ENCODE results near the gene MGMT.

MGMT gene

GRCh38 chr10:129622736-129623135, 155.7 kb downstream of the MGMT start:
- DNase-seq (ENCODE audit: low read depth in 3 of 3): no peak

- no peak for DNase-seq (ENCODE audit: low read depth in 3 of 3)
These were observed 157.5 kb downstream of the MGMT start for GRCh38 chr10:129624526-129624925.

- DNase-seq (ENCODE audit: low read depth in 3 of 3): no peak
These were observed 159.3 kb downstream of the MGMT start for GRCh38 chr10:129626309-129626708.

DNA sequence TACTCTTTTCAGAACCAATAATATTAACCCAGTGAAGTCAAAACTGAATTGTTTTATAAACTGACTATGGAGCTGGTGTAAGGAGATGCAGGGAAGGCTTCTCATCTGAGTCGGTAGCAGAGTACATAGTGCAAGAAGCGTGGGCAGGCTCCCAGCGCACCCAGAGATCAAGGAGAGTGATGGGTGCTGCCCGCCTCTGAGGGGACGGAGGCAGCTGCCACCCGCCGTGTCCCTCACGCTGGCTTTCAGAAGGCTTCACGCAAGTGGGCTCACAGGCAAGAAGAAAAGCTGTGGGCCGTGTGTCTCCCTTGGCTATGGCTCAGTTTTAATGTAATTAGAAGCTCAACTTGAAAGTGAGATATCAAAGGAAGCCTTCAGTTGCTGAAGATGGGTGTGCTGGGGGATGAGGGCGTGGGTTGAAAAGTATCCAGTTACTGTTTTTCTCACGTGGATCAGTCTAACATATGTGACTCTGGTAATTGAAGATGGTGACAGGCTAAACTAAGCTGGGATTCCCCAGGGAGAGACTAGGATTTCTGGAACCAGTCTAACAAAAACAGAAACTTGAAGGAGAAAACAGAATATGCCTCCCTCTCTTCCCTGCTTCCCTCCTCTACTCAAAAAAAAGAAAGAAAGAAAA, 159.9 kb downstream of the MGMT start:
- no peak for DNase-seq (ENCODE audit: low read depth in 3 of 3)

GRCh38 chr10:129627442-129627841, 160.4 kb downstream of the MGMT start:
- no peak for DNase-seq (ENCODE audit: low read depth in 3 of 3)

DNA sequence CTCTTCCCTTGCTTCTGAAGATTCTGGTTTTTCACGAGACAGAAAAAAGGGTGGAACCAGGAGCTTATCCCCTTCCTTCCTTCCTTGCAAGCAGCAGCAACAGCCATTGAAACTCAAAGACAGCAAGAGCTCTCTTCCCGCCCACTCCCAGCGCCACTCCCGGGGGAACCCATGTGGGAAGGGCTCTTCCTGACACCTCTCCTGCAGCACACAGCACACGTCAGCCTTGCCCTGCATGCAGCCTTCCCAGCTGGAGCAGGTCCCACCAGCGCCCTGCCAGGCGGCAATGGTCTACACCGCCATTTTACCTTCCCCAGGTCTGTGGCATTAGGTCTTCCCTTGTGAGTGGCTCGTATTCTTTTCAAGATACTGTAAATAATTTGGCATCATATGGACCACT, 161.8 kb downstream of the MGMT start:
- no peak for DNase-seq (ENCODE audit: low read depth in 3 of 3)

DNA sequence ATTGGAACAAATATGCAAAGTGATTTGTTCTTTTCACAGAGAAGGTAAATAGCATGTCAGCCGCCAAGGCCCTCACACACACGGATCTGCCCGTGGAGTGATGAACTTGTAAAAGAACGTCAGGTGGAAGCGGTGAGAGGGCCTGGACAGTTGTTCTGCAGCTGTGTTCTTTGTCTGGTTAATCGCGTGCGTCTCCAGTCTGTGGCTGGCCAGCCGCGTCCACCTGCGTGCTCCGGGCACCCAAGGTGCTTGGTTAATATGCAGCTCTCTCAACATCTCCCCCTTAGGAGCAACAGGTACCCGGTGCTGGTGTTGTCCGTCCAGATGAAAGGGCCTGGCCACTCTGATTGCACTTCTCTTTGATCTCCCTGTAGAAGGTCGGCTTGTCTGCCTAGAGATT, 162.9 kb downstream of the MGMT start:
- DNase-seq (ENCODE audit: low read depth in 3 of 3): no peak

DNA sequence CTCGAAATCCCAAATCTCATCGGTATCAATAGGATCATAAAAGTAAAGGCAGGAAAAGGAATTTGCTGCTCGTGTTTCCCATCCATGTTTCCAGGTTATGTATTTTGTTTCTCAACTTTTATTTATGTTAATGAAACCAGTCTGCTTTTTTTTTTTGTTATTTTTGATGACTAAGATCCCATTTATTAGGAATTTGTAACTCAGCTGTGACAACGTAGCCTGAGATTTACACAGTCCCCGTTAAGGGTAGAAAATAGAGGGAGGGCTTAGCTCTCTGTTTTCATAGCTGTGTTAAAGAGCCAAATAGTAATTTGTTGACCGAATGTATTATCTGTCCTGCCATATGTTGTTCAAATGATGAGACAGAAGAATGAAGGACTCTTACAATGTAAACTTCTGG, 164.0 kb downstream of the MGMT start:
- no peak for DNase-seq (ENCODE audit: low read depth in 3 of 3)

- DNase-seq (ENCODE audit: low read depth in 3 of 3): no peak
These were observed 165.0 kb downstream of the MGMT start for GRCh38 chr10:129631870-129632623.

- DNase-seq (ENCODE audit: low read depth in 3 of 3): no peak
These were observed 170.0 kb downstream of the MGMT start for GRCh38 chr10:129637010-129637409.

DNA sequence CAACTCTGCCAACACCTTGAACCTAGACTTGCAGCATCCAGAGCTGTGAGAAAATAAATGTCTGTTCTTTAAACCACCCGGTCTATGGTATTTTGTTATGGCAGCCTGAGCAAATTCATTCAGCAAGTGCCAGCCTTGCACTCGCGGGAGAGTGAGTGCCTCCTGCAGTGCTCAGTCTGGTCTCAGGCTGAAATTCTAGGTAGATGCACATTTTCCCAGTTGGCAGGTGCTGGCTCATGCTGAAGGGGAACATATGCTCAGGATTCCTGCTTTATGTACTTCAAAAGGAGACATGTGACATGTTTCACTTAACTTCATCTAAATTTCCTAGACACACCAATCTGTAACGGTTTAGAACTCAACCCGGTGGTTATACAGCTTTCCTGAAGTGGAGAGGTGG, 170.8 kb downstream of the MGMT start:
- no peak for DNase-seq (ENCODE audit: low read depth in 3 of 3)

DNA sequence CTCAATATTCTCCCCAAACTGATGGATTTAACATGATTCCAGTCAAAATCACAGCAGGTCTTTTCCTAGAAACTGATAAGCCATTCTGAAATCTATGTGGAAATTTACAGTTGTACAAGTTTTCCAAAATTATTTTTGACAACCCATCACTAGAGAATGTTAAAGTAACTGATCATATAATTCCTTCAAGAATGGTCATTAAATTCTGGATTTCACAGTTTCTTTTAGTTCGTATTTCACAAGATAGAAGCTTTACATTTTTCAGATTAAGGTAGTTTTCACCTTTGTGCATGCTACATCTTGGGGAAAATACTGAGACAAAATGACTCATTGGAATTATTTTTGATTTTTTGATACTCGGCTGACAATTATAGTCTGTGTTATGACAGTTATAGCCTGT, 174.3 kb downstream of the MGMT start:
- DNase-seq (ENCODE audit: low read depth in 3 of 3): no peak

GRCh38 chr10:129641982-129642381, 174.9 kb downstream of the MGMT start:
- no peak for DNase-seq (ENCODE audit: low read depth in 3 of 3)

DNA sequence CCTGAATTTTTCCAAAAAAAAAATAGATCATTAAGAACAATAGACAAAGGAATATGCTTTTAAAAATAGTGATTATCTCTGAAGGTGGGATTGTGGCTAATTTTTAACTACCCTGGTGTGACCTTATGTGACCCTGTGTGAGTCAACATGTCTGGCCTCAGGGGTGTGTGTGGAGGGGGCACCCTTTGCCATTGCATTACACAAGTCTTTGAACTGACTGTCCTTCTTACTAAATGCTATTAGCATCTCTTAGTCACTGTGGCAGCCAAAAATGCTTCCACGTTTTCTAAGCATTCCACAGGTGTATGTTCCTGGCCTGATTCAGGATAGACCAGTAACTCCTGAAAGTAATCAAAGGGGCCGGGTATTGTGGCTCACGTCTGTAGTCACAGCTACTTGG, 175.4 kb downstream of the MGMT start:
- DNase-seq (ENCODE audit: low read depth in 3 of 3): no peak

- no peak for DNase-seq (ENCODE audit: low read depth in 3 of 3)
These were observed 176.2 kb downstream of the MGMT start for GRCh38 chr10:129643266-129643665.

DNA sequence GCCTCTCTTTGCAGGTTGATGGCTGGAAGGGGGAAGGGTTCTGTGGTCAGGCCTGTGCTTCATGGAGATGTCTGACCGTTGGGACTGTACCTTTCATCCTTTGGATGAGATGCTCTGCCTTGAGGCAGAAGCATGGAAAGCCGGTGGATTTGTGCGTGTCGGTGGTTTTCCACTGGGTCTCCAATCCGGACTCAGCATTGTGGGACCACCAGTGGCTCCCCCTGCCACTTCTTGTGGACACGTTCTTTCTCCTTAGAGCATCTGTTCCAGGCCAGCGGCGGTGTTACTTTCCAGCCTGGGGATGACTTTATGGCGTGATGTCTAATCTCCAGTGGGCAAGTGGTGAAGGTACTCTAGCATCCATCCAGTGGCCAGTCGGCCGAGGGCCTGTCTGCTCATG, 178.4 kb downstream of the MGMT start:
- no peak for DNase-seq (ENCODE audit: low read depth in 3 of 3)

DNA sequence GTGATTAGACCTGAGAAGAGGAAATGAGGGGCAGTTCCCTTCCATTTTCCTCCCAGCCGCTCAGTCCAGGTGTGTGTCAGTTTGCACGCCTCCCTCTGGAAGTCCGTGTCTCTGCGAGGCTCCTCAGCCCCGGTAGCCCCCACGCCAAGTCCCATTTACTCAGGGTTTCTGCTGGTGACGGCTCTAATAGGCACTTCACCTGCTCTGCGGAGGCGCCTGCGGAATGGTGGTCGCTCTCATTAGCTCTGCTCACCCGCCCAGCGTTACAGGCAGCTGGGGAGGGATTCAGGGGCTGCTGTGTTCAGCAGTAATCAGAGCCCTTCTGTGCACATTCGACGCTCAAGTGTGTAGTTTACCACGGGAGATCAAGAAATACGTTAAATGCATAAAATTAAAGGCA, 179.9 kb downstream of the MGMT start:
- DNase-seq (ENCODE audit: low read depth in 3 of 3): no peak

DNA sequence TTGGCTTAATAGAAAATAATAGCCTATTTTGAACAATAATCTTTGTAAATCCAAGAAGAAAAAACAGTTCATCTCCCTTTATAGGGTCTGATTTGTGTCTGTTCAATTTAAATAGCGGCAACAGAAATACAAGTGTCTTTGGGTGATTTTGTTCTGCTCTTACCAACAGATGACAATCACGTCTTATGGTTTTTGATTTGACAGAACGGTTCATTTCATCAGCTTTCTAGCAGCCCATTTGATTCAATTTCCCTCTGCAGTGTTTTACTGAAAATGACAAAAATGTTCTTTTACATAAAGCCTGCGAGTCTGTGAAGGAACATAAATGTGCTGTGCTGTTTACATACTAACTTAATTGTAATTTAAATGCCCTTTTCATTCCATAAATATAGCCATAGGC, 180.5 kb downstream of the MGMT start:
- no peak for DNase-seq (ENCODE audit: low read depth in 3 of 3)

GRCh38 chr10:129648856-129649255, 181.8 kb downstream of the MGMT start:
- DNase-seq (ENCODE audit: low read depth in 3 of 3): no peak

DNA sequence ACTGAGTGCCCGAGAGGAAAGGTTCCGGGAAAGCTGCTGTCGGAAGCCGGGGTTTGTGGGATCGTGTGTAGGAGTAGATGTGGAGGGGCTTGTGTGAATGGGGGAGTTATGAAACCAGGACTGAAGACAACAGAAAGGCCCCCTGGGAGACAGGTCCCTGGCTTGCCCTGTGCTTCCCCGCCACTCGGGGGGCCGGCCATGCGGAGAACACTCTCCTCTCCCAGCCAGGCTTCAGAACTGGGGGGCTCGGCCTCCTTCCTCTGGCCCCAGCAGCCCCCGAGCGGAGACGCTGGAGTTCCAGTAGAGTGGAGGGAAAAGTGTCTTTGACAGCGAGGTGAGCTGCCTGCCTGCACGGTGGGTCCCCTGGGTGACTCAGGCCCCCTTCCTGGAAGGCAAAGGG, 185.0 kb downstream of the MGMT start:
- DNase-seq (ENCODE audit: low read depth in 3 of 3): no peak

GRCh38 chr10:129652521-129653201, 185.6 kb downstream of the MGMT start:
- DNase-seq (ENCODE audit: low read depth in 3 of 3): no peak

DNA sequence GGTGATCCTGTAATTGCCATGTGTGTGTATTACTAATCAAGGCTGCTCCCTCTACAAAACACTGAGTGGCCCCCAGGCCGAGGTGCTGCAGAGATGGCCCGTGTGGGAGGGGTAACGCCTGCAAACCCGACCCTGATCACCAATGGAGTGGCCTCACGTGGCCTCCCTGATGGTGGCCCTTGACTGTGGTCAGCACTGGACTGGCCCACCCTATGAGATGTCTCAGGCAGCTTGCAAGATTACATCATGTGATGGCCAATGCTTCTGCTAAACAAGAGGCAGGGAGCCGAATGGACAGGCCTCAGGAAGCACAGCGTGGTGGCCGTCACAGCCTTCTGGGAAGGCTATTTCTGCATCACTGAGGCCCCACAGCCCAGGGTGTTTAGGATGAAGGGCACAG, 186.4 kb downstream of the MGMT start:
- no peak for DNase-seq (ENCODE audit: low read depth in 3 of 3)

DNA sequence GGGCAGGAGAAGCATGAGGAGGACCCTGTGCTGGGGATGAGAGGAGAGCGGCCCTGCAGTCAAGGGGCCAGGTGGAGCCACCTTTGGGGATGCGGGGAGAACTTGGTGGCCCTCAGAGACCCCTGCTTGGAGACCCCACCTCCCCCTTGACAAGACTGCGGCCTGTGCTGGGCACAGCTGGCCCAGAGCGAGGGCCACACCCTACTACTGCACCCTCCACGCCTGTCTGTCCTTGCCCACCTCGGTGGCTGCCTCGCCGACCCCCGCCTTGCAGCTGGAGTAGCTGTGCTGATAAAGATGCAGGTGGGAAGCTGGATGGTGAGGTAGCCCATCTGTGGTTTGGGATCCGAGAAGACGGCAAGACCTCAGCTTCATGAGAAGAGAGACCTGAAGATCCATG, 186.8 kb downstream of the MGMT start:
- no peak for DNase-seq (ENCODE audit: low read depth in 3 of 3)

Measured in stimulated activated CD4-positive, alpha-beta T cell treated with anti-CD3 and anti-CD28 coated beads, TNF-alpha, amount 100 ng/mL, for 4 hours (primary cell).